Sigmoid colon (tissue), 4 donors: ENCODE data around the gene PLOD1.

ENCODE experiments used
- CTCF ChIP-seq, 4 experiments: fragments of 450-650 bp in 3 of 4; fragments of 200-600 bp in 1 of 4; IDR thresholded peaks; one replicate each; pipeline ENCODE4 v1.5.1; 2016 to 2019; ENCODE audit warnings: antibody characterized with exemption in 4 of 4, mild to moderate bottlenecking in 3 of 4, moderate library complexity in 2 of 4
- EP300 ChIP-seq, 4 donors: sonication (generic); formaldehyde crosslinking; IDR thresholded peaks; one replicate each; pipeline ENCODE4 v1.6.1; 2017; ENCODE audit warnings: antibody characterized with exemption in 4 of 4
- POLR2A ChIP-seq, 2 donors: fragments of 450-650 bp; IDR thresholded peaks; one replicate each; pipeline ENCODE4 v1.6.1; 2016; ENCODE audit warnings: antibody characterized with exemption in 2 of 2, mild to moderate bottlenecking in 2 of 2, moderate library complexity in 2 of 2
- POLR2AphosphoS5 ChIP-seq, 4 donors: sonication (generic); formaldehyde crosslinking; IDR thresholded peaks; one replicate each; pipeline ENCODE4 v1.6.1; 2017; ENCODE audit warnings: antibody characterized with exemption in 4 of 4

- TF ChIP-seq CTCF (IDR thresholded peaks at IDR 0.05) (no peak), POLR2AphosphoS5 (IDR thresholded peaks at IDR 0.05) (no peak), EP300 (IDR thresholded peaks at IDR 0.05) (no peak), POLR2A (IDR thresholded peaks at IDR 0.05) (no peak)
Measured at GRCh38 chr1:11978301-11978700, 43.8 kb downstream of the PLOD1 start.
